Measurements from ENCODE around the gene SLC16A5. TPM values are rescaled to one million over a fixed set of nuclear protein-coding genes. Genes with fewer than 3 reads are reported as not detected.
A peak's percentile ranks its signal among the peaks of the same experiment; 100 is the strongest.

Gene SLC16A5
- total and polyA plus RNA-seq, 10 of the 15 experiments (the other 5 are each of a cell fraction or from before 2014, with no cell fraction given), result 0.03 to 3.1 (median 0.96) TPM

DNA sequence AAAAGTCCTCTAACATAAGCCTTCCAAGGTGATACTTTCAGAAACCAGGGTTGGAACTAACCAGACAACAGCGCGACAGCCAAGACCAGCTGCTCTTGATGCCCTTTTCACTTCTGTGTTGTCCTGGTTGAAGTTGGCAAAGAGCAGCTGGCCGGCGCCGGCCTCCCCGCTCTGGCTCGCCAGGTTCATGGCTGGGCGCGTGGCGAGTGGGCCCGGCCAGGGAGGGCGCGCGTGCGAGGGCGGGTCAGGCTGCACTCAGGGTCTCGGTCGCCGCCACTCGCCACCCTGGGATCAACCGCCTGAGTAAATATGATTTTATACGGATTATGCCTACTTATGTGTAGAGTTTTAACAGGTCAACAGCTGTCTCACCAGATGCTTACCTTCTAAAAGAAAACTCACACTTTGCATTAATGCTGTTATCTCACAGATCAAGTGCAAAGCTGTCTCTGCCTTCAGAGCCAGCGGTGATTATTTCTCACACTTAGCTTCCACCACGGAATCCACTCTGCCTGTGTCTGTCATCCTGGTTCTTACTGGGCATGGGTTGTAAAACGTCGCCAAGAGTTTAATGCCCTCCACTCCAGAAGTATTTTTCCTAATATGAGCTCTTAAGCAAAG lies 27.2 kb upstream of the SLC16A5 start:
- no peak for TF ChIP-seq TBL1XR1 (IDR thresholded peaks at IDR 0.05; ENCODE audit: low read depth, low read length)
- TF ChIP-seq NR2C2 (IDR thresholded peaks at IDR 0.05; ENCODE audit: borderline replicate concordance, control insufficient read depth, insufficient read length, low read depth), result no peak
- TF ChIP-seq, protein P1, sequence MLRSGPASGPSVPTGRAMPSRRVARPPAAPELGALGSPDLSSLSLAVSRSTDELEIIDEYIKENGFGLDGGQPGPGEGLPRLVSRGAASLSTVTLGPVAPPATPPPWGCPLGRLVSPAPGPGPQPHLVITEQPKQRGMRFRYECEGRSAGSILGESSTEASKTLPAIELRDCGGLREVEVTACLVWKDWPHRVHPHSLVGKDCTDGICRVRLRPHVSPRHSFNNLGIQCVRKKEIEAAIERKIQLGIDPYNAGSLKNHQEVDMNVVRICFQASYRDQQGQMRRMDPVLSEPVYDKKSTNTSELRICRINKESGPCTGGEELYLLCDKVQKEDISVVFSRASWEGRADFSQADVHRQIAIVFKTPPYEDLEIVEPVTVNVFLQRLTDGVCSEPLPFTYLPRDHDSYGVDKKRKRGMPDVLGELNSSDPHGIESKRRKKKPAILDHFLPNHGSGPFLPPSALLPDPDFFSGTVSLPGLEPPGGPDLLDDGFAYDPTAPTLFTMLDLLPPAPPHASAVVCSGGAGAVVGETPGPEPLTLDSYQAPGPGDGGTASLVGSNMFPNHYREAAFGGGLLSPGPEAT (IDR thresholded peaks at IDR 0.05; ENCODE audit: low read depth), result no peak
- TF ChIP-seq, protein P2, sequence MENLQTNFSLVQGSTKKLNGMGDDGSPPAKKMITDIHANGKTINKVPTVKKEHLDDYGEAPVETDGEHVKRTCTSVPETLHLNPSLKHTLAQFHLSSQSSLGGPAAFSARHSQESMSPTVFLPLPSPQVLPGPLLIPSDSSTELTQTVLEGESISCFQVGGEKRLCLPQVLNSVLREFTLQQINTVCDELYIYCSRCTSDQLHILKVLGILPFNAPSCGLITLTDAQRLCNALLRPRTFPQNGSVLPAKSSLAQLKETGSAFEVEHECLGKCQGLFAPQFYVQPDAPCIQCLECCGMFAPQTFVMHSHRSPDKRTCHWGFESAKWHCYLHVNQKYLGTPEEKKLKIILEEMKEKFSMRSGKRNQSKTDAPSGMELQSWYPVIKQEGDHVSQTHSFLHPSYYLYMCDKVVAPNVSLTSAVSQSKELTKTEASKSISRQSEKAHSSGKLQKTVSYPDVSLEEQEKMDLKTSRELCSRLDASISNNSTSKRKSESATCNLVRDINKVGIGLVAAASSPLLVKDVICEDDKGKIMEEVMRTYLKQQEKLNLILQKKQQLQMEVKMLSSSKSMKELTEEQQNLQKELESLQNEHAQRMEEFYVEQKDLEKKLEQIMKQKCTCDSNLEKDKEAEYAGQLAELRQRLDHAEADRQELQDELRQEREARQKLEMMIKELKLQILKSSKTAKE (IDR thresholded peaks at IDR 0.05; ENCODE audit: low read depth, poor library complexity, severe bottlenecking), result no peak
- TF ChIP-seq TCF3 (IDR thresholded peaks at IDR 0.05; ENCODE audit: borderline replicate concordance, insufficient read depth, low read depth, low read length), result 0 out of 2 replicates have a peak, but pooled peaks have one; percentile 21
- TF ChIP-seq, protein P3, sequence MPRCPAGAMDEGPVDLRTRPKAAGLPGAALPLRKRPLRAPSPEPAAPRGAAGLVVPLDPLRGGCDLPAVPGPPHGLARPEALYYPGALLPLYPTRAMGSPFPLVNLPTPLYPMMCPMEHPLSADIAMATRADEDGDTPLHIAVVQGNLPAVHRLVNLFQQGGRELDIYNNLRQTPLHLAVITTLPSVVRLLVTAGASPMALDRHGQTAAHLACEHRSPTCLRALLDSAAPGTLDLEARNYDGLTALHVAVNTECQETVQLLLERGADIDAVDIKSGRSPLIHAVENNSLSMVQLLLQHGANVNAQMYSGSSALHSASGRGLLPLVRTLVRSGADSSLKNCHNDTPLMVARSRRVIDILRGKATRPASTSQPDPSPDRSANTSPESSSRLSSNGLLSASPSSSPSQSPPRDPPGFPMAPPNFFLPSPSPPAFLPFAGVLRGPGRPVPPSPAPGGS (IDR thresholded peaks at IDR 0.05; ENCODE audit: borderline replicate concordance, insufficient read depth, low read depth, low read length, poor library complexity, severe bottlenecking), result peak; percentile 37
- Histone ChIP-seq H3K79me2 (ENCODE audit: control insufficient read depth, insufficient read depth, low read length) (no peaks in the 10 kb centered on the region), H3K27me3 (replicated peaks in 1 of 2; ENCODE audit: control insufficient read depth in 2 of 2, insufficient read depth in 2 of 2, low read length in 1 of 2) (no peaks in the 10 kb centered on the region), H3K27ac (ENCODE audit: control insufficient read depth, insufficient read depth) (no peak overlapping the region), H3K9ac (ENCODE audit: control insufficient read depth, insufficient read depth, low read length) (no peak overlapping the region), H4K20me1 (ENCODE audit: control insufficient read depth, insufficient read depth) (no peaks in the 10 kb centered on the region), H3K9me3 (replicated peaks; ENCODE audit: control insufficient read depth, insufficient read depth, low read length) (no peaks in the 10 kb centered on the region), H3K4me1 (ENCODE audit: control insufficient read depth, insufficient read depth, low read length) (peaks cover 5% of the 10 kb centered on the region), H3K4me3 (no peak overlapping the region), H3K36me3 (ENCODE audit: control insufficient read depth in 2 of 2, insufficient read depth in 2 of 2, low read length in 1 of 2) (peaks cover 7 to 16% of the 10 kb centered on the region in 2 experiments; a peak in 3 of 4 replicates), H3K4me2 (ENCODE audit: control insufficient read depth, insufficient read depth) (no peak overlapping the region), H2AFZ (ENCODE audit: control insufficient read depth, low read depth, low read length) (no peak overlapping the region)
- in situ Hi-C loops (cut with MboI) (no loop called here), intact Hi-C loops (cut with micrococcal nuclease; ENCODE audit: unreplicated experiment) (no loop called here)
- DNase-seq (ENCODE audit: low read depth, low spot score) (no peak), ATAC-seq (no peak), FAIRE-seq (no peak)
- ChIA-PET CTCF (interaction anchor here (0.6 to 3.8 kb wide), 21 partner anchors 10 to 178 kb away, joined by 3 to 37 read pairs (median 5); partner anchors contain the start of genes ATP5PD, KCTD2 and MRPL58), SMC1A (ENCODE audit: uncharacterized antibody, unreplicated experiment) (interaction anchor here (0.6 to 1.6 kb wide), 6 partner anchors 12 to 141 kb away, joined by 3 to 6 read pairs (median 4); no protein-coding TSS in a partner anchor), POLR2A (interaction anchor here (1.3 to 1.4 kb wide), 2 partner anchors 12 to 48 kb away, joined by 3 read pairs; partner anchors contain the start of gene MRPL58), RAD21 (ENCODE audit: unreplicated experiment) (interaction anchor here (0.7 to 1.7 kb wide), 7 partner anchors 8 to 146 kb away, joined by 3 to 7 read pairs (median 5); no protein-coding TSS in a partner anchor)
- WGBS (ENCODE audit: insufficient coverage, insufficient replicate concordance, low lambda C conversion rate, missing lambda C conversion rate), result 98% methylated on average over 24 of the region's 26 CpGs
- BruUV-seq (replicated peaks), result no TSS peak
